HG03196 (cell line): ENCODE results near the gene GOLGA1.
"Not testable (repeated sequence)": the region's sequence is repeated elsewhere in the genome, so short reads cannot be mapped to it uniquely, and the experiment has no call there.

ENCODE experiments used
- ATAC-seq: cut with Tn5 transposase; IDR thresholded peaks from one replicate; pipeline ENCODE4 v1.9.1; 2021; ENCODE audit not compliant: unreplicated experiment

The GOLGA1 gene

GRCh38 chr9:124859803-124860581 is 80.9 kb downstream of the GOLGA1 start:
- ATAC-seq: no peak

GRCh38 chr9:124858330-124859046 is 82.4 kb downstream of the GOLGA1 start:
- ATAC-seq: no peak

- ATAC-seq: no peak
Measured at GRCh38 chr9:124857533-124858162, 83.2 kb downstream of the GOLGA1 start.

GRCh38 chr9:124855944-124856765 is 84.7 kb downstream of the GOLGA1 start:
- ATAC-seq: no peak

- no peak for ATAC-seq
Measured at GRCh38 chr9:124855566-124855943, 85.3 kb downstream of the GOLGA1 start.

GRCh38 chr9:124854822-124855221 is 86.1 kb downstream of the GOLGA1 start:
- ATAC-seq: no peak

GRCh38 chr9:124854161-124854560 is 86.7 kb downstream of the GOLGA1 start:
- ATAC-seq: no peak

GRCh38 chr9:124853605-124854143 is 87.2 kb downstream of the GOLGA1 start:
- ATAC-seq: no peak

- ATAC-seq: peak; percentile 58
Measured at GRCh38 chr9:124852829-124853531, 87.9 kb downstream of the GOLGA1 start, which contains the start of gene WDR38. TSS of gene WDR38 (plus strand) at chr9:124853460. CDS start at chr9:124853532, 72 bp downstream.

- no peak for ATAC-seq
Measured at GRCh38 chr9:124852121-124852828, 88.6 kb downstream of the GOLGA1 start.

GRCh38 chr9:124849801-124850200 is 91.1 kb downstream of the GOLGA1 start:
- ATAC-seq: no peak

GRCh38 chr9:124846969-124847368 is 93.9 kb downstream of the GOLGA1 start:
- ATAC-seq: no peak

- ATAC-seq: not testable (repeated sequence)
Measured at GRCh38 chr9:124846467-124846866, 94.4 kb downstream of the GOLGA1 start.

GRCh38 chr9:124844291-124844690 is 96.6 kb downstream of the GOLGA1 start:
- ATAC-seq: no peak

GRCh38 chr9:124843456-124844034 is 97.3 kb downstream of the GOLGA1 start:
- ATAC-seq: no peak

- no peak for ATAC-seq
Measured at GRCh38 chr9:124841075-124841821, 99.6 kb downstream of the GOLGA1 start.

- ATAC-seq: no peak
Measured at GRCh38 chr9:124840300-124840833, 100.5 kb downstream of the GOLGA1 start.
